Measurements from ENCODE around the gene SLC17A2. TPM values are rescaled to one million over a fixed set of nuclear protein-coding genes. Genes with fewer than 3 reads are reported as not detected.

SLC17A2 gene
- total and polyA plus RNA-seq, 2 donors (not counting 1 experiment from before 2014, with no cell fraction given) = not detected

- no peak overlapping the region for H3K4me2 ChIP-seq (replicated peaks; ENCODE audit: low read depth, low read length, poor library complexity, severe bottlenecking)
- H3K4me1 ChIP-seq (ENCODE audit: control insufficient read depth in 2 of 2, insufficient read depth in 2 of 2, low read length in 2 of 2) = peaks cover 0 to 4% of the 10 kb centered on the region in 2 donors
- WGBS (ENCODE audit: insufficient coverage) = 71% methylated on average over 1 of the region's 2 CpGs
- Mint-ChIP-seq H3K4me3 (no peak overlapping the region), H3K27me3 (peaks cover 25% of the 10 kb centered on the region), H3K4me1 (peaks cover 9% of the 10 kb centered on the region), H3K27ac (no peak overlapping the region), H3K9me3 (ENCODE audit: insufficient read depth) (no peaks in the 10 kb centered on the region)
- DNase-seq (no peak), ATAC-seq (ENCODE audit: low read depth) (no peak)
- intact Hi-C loops (cut with micrococcal nuclease) = no loop called here
- no peak overlapping the region for H3K9ac ChIP-seq (ENCODE audit: low read length)
- no peaks in the 10 kb centered on the region for H3K27me3 ChIP-seq (replicated peaks in 1 of 4; ENCODE audit: control extremely low read depth in 1 of 4, control insufficient read depth in 3 of 4, insufficient read depth in 4 of 4, low read length in 3 of 4)
- H2AFZ ChIP-seq (ENCODE audit: insufficient read depth, low read depth, low read length, poor library complexity, severe bottlenecking) = no peak overlapping the region
- H4K20me1 ChIP-seq (ENCODE audit: control insufficient read depth, insufficient read depth, low read length, poor library complexity, severe bottlenecking) = no peaks in the 10 kb centered on the region
- no peaks in the 10 kb centered on the region for H3K79me2 ChIP-seq (ENCODE audit: control insufficient read depth, insufficient read depth, low read length)
- no peak overlapping the region for H3K27ac ChIP-seq (ENCODE audit: low read length in 2 of 2)
- peaks cover 0 to 3% (median 0%) of the 10 kb centered on the region in 3 donors for H3K9me3 ChIP-seq (ENCODE audit: control extremely low read depth in 1 of 3, control insufficient read depth in 2 of 3, insufficient read depth in 1 of 3, low read length in 2 of 3)
- no peaks in the 10 kb centered on the region for H3K36me3 ChIP-seq (replicated peaks in 1 of 2; ENCODE audit: control extremely low read depth in 1 of 2, control insufficient read depth in 1 of 2, extremely low read depth in 1 of 2, insufficient read depth in 2 of 2, low read length in 1 of 2)
- no peak overlapping the region for H3K4me3 ChIP-seq (ENCODE audit: control extremely low read depth in 1 of 5, extremely low read depth in 1 of 5, insufficient read depth in 1 of 5, low read depth in 2 of 5, low read length in 4 of 5)
- ChIA-PET CTCF (no interaction called here), POLR2A (no interaction called here)
- TF ChIP-seq CTCF (IDR thresholded peaks at IDR 0.05) (no peak), EZH2 (IDR thresholded peaks at IDR 0.05; ENCODE audit: borderline replicate concordance, insufficient read depth, low read depth, low read length, poor library complexity, severe bottlenecking) (no peak)
Observed at GRCh38 chr6:25883991-25884390, 46.5 kb downstream of the SLC17A2 start.

GRCh38 chr6:25883536-25883935 is 47.0 kb downstream of the SLC17A2 start:
- POLR2A ChIA-PET = no interaction called here

More at GRCh38 chr6:25883536-25883935, 47.0 kb downstream of the SLC17A2 start:
- ATAC-seq (ENCODE audit: low read depth) (no peak), DNase-seq (no peak)
- Histone ChIP-seq H3K27ac (ENCODE audit: low read length in 2 of 2) (no peak overlapping the region), H3K9me3 (ENCODE audit: control extremely low read depth in 1 of 3, control insufficient read depth in 2 of 3, insufficient read depth in 1 of 3, low read length in 2 of 3) (peaks cover 0 to 3% (median 0%) of the 10 kb centered on the region in 3 donors), H3K4me1 (ENCODE audit: control insufficient read depth in 2 of 2, insufficient read depth in 2 of 2, low read length in 2 of 2) (peaks cover 0 to 4% of the 10 kb centered on the region in 2 donors), H3K79me2 (ENCODE audit: control insufficient read depth, insufficient read depth, low read length) (no peaks in the 10 kb centered on the region), H3K36me3 (replicated peaks in 1 of 2; ENCODE audit: control extremely low read depth in 1 of 2, control insufficient read depth in 1 of 2, extremely low read depth in 1 of 2, insufficient read depth in 2 of 2, low read length in 1 of 2) (no peaks in the 10 kb centered on the region), H4K20me1 (ENCODE audit: control insufficient read depth, insufficient read depth, low read length, poor library complexity, severe bottlenecking) (no peaks in the 10 kb centered on the region), H3K4me2 (replicated peaks; ENCODE audit: low read depth, low read length, poor library complexity, severe bottlenecking) (no peak overlapping the region), H2AFZ (ENCODE audit: insufficient read depth, low read depth, low read length, poor library complexity, severe bottlenecking) (no peak overlapping the region), H3K9ac (ENCODE audit: low read length) (no peak overlapping the region), H3K27me3 (replicated peaks in 1 of 4; ENCODE audit: control extremely low read depth in 1 of 4, control insufficient read depth in 3 of 4, insufficient read depth in 4 of 4, low read length in 3 of 4) (no peaks in the 10 kb centered on the region), H3K4me3 (ENCODE audit: control extremely low read depth in 1 of 5, extremely low read depth in 1 of 5, insufficient read depth in 1 of 5, low read depth in 2 of 5, low read length in 4 of 5) (no peak overlapping the region)
- WGBS (ENCODE audit: insufficient coverage) = no CpG with 5 or more reads among the region's 1 CpG
- Mint-ChIP-seq H3K9me3 (ENCODE audit: insufficient read depth) (no peaks in the 10 kb centered on the region), H3K27me3 (peaks cover 29% of the 10 kb centered on the region), H3K4me3 (no peak overlapping the region), H3K4me1 (peaks cover 9% of the 10 kb centered on the region), H3K27ac (no peak overlapping the region)
- no peak for TF ChIP-seq EZH2 (IDR thresholded peaks at IDR 0.05; ENCODE audit: borderline replicate concordance, insufficient read depth, low read depth, low read length, poor library complexity, severe bottlenecking)
- TF ChIP-seq CTCF (IDR thresholded peaks at IDR 0.05) = no peak
- CTCF ChIA-PET = interaction anchor here (1.5 kb wide), 1 partner anchor 120 kb away, joined by 4 read pairs; no protein-coding TSS in a partner anchor
- intact Hi-C loops (cut with micrococcal nuclease) = no loop called here
